ENCODE results near the gene NOM1.

The NOM1 gene

DNA sequence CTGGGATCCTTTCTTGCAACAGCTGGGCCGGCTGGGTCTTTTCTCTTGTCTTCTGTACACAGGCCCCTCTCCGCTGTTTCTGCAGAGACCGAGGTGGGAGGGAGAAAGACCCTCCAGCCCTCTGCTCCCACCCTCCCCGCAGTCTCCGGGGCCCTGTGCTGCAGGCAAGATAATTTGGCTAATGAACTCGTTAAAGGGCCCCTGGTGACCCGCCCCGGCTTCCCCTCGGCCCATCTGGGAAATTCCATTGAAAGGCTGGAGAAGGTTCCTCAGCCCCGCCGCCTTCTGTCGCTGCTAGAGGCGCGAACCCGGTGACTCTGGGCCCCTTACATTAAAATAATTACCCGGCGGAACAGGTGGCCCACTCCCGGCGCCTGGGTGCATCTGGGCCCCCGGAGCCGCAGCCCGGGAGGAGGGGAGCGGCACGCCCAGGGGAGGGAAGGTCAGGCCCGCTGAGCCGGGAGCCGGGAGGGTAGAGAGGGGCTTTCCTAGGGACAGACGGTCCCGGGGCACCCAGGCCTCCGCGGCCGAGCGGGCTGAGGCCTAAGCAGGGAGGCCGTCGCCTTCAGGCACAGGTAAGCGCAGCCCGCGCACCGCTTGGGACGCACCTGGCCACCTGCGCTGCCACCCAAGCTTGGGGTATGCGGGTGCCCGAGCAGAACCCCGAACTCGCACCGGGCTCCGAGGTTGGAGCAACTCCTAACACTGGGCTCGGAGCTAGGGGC is 68.3 kb downstream of the NOM1 start:
- DNase-seq: no peak

GRCh38 chr7:157018328-157018996 is 69.0 kb downstream of the NOM1 start:
- no peak for DNase-seq

DNA sequence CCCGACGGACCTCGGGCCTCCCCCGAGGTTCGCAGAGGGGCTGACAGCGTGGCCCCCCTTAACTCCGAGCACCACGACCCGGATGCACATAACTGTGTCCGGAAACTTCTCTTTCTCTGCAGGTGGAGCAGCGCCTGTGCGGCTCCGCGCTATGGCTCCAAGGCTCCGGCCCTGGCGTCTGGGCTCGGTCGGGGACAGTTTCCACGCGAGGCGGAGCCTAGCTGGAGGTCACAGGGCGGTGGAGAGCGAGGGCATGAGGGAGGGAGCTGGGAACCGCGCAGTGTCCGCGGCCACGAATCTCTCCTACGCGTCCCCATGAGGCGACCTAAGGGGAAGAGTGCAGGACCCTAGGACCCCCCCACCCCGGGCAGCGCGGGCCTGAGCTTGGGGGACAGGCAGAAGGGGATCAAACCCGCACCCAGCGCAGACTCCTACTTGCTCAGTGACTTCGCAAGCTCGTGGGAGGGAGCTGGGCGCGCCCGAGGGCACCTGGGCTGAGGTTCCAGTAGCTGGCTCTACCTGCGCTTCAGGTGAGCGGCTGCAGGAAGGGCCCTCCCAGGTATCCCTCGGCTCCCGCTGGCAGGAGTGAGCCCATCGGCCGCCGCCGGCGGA is 69.6 kb downstream of the NOM1 start:
- no peak for DNase-seq

- no peak for DNase-seq
Observed at GRCh38 chr7:157019718-157020451, 70.4 kb downstream of the NOM1 start.

GRCh38 chr7:157020514-157021070 is 71.1 kb downstream of the NOM1 start:
- DNase-seq: no peak

DNA sequence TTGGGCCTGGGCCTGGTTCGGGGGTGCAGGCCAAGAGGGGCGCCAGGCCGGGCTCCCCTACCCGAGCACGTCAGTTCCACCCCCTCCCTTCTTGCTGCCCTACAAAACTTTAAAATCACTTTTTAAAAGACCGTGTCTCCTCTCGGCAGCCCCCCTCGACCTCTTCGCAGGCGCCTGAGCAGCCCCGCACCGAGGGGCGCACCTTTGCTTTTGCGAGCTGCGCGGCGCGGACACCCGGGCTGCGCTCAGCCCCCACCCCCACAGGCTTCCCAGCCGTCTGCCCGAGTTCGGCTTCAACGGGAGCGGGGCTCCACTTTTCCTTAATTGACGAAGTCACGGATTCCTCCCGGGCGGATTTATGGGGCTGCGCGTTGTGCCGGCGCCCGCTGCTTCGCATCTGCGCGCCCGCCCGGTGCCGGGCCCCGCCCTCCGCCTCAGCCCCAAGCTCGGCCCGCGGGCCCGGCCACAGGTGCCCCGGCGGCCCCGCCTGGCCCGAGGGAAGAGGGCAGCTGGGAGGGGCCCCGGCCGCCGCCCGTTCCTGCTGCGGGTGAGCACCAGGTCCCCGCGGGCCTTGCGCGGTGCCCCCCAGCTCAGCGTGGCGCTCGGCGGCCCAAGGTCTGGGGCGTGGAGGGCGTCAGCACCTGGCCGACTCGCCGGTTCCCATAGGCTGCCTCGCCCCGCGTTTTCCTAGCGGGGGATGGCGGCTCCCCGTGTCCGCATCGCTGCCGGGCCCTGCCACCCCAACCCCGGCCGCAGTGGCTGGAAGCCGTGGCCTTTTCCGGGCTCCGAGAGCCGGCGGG is 71.8 kb downstream of the NOM1 start:
- no peak for DNase-seq

GRCh38 chr7:157021871-157022680 is 72.6 kb downstream of the NOM1 start:
- DNase-seq: no peak

All from Kasumi-1 (cell line).